Ecto neural progenitor cell (in vitro differentiated cells): ENCODE data around the gene WNT4.

ENCODE experiments used
- DNase-seq: peaks from one replicate; pipeline ENCODE4 v3.0.0-alpha.2; 2018; ENCODE audit warnings: low spot score

Gene WNT4

DNA sequence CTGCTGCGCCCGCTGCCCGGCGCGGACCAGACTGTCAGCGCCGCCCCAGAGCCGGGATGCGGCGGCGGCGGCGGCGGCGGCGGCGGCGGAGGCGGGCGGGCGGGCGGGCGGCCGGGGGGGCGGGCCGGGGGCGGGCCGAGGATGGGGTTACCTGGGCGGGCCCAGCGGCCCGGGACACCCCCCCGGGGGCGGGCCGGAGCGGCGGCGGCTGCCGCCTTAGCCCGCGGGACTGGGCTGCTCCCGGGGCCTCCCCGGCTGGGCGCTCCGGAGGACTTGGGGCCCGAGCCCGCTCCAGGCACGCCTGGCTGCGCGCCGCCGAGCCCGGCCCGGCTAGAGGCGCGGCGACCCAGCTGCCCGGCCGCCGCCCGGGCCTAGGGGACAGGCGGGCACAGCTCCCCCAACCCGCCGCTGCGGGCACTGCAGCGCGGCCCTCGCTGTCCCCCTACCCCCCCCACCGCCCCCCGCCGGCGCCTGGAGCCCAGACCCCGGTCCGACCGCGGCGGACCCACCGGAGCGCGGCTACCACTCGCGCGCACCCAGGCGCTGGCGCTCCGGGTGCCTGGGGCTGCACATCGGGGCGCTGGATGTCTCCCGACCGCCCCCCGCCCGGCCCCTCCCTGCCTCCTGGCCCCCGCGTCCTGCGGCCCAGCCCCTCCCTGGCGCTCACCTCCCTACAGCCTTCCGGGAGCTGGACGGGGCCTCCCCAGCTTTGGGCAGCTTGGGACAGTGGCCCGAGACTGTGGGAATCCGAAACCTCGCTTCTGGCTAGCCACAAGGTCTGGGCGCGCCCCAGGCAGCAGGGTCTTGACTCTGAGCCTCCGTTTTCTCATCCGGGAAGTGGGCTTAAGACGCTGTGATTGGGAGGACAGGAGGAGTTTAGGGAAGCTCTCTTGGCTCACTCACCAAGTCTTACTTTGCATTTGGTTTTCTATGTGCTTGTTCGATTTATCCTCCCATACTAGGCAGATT, at the start of gene WNT4:
Gene WNT4, minus strand, starts transcription at position 33 of the 969 bp plus-strand sequence. CDS start 175 bp downstream, outside the sequence.
- peak; percentile 80 for DNase-seq

DNA sequence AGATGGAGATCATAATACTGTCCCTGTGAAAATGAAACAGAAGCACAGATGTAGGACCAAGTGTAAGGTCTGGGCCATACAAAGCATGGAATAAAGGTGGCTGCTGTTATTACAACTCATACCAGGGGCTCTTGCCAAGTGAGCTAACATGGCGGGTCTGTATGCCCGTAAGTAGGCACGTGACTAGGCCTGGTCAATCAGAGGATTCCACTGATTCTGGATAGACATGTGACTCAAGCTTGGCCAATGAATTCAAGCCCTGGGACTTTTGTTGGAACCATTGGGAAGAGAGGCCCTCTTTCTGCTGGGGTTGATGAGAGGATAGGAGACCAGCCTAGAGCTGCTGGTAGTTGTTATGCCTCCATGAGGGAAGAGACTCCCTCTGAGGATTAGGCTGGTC, 47.8 kb upstream of the WNT4 start:
- peak; percentile 38 for DNase-seq

DNA sequence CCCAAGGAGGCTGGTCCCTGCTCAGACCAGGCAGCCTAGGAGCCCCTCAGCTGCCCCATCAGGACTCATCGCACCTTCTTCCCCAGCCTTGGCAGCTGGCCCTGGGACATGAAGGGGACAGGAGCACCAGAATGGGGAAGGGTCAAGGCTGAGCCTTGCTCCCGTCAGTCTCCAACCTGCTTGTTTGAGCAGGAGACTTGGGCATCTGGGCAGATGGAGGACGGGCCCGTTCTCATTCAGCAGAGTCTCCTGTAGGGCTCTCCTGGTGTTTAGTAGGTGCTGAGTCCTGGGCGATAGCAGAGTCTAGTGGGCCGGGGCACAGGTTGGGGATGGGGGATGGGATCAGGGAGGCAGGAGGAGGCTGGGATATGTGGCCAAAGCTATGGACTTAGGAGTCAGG, 47.4 kb upstream of the WNT4 start:
- no peak for DNase-seq

DNA sequence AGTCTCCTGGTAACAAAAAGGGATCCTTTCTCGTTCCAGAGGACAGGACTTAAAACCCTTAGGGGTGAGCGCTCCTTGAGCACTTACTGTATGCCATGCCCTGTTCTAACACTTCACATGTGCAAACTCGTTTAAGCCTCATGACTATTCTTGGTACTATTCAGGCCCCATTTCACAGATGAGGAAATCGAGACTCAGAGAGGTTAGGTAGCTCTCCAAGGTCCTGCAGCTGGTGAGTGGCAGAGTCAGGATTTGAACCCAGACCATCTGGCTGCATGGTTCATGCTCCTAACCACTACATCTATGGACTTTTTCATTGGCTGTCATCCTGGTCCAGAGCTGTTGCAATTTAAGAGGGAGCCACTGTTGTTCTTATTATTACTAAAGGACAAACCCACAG, 46.7 kb upstream of the WNT4 start:
- no peak for DNase-seq

DNA sequence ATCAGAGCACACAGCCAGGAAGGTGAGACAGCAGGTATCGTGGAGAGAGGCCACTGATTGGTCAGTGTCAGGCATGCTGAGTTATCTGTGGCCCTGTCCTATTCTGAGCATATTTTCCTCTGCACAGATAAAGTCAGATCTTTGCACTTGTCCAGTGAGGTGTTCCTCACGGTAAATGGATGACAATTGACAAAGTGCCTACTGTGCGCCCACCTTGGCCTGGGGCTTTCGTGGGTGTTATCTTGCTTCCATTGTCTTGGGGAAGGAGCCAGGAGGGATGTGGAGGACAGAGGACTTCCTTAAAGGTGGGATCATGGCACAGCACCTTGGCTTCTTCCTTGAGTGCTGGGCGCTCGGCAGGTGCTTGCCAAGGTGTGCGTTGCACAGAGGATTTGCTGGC, 46.0 kb upstream of the WNT4 start:
- no peak for DNase-seq

DNA sequence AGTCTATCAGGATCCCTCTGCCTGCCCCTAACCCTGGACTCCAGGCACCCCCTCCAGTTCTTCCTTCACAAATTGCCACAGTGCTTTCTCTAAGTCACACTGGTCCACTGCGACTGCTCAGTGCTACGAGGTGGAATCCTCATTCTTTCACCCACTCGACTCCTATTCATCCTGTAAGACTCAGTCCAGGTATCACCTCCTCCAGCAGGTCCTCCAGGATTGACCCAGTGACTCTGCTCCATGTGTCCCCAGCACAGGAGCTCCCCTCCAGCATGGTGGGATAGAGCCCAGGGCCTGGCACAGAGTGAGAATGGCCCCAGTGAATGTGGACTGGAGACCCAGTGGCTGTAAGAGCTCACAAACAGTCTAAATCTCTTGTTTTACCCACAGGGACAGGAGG, 45.5 kb upstream of the WNT4 start:
- no peak for DNase-seq

DNA sequence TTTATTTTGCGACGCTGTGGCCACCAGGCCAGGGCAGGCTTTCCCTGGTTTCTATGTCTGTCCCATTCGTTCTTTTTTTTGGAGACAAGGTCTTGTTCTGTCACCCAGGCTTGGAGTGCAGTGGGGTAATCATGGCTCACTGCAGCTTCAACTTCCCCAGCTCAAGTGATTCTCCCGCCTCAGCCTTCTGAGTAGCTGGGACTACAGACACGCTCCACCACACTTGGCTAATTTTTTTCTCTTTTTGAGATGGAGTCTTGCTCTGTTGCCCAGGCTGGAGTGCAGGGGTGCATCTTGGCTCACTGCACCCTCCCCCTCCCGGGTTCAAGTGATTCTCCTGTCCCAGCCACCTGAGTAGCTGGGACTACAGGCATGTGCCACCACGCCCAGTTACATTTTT, 43.4 kb upstream of the WNT4 start:
- no peak for DNase-seq

DNA sequence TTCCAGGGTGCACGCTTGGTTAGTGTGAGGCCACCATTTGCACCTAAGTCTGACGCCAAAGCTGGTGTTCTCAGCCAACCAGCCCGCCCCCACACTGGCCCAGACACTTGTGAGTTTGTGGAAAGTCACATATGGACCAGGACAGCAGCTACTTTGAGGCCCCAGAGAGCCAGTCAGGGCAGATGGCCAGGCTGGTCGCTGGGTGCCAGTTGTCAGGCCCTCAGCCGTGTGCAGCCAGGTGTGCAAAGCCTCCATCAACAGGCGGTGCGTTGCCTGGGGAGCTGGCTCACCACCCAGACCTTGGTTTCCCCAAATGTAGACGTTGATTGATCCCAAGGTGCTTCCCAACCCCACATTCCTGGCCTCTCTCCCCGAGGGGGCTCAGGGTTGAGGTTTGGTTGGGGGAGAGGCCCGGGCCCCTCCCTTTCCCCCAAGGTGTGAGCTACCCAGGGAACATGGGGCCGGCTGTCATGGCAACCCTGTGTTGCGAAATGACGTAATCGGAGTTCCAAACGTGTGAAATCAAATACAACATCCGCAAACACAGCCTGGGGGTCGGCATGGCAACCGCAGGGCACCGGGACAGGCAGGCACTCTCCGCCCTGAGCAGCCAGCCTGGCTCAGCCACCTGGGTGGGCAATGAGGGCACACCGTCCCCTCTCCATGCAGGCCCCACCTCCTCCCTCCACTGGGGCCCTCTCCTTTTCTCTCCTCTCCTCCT, 42.2 kb upstream of the WNT4 start:
- peak; percentile 66 for DNase-seq

DNA sequence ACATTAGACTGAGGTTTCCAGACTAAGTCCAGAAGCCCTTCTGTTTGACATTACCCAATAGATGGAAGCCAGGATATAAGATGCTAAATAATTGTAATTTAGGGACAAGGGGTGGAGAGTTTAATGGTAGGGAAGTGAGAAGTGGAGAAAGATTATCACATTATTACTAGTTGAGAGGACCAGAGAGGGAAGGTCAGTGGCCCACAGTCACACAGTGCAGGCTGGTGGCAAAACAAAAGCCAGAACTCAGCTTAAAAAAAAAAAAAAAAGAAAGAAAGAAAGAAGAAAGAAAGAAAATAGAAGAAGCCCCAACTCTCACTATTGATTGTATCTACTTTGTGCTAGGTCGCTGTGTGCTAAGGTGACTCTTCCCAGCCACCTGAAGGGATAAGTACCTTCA, 41.6 kb upstream of the WNT4 start:
- DNase-seq, result no peak

DNA sequence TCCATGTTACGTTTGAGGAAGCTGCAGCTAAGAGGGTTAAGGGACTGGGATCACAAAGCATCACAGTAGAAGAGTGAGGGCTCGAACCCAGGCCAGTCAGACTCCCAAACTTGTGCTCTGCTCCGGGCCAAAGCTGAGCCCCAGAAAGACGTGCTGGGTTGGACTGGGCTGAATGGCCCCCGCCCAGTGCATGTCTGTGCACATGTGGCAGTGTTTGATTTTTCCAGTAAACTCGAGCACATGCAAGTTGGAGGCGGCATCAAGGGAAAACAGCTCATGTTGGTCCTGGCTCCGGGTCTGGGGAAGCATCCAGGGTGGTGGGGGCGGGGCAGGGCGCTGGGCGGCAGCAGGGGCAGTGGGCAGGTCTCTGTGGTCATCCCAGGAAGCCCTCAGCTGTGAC, 39.8 kb upstream of the WNT4 start:
- no peak for DNase-seq

DNA sequence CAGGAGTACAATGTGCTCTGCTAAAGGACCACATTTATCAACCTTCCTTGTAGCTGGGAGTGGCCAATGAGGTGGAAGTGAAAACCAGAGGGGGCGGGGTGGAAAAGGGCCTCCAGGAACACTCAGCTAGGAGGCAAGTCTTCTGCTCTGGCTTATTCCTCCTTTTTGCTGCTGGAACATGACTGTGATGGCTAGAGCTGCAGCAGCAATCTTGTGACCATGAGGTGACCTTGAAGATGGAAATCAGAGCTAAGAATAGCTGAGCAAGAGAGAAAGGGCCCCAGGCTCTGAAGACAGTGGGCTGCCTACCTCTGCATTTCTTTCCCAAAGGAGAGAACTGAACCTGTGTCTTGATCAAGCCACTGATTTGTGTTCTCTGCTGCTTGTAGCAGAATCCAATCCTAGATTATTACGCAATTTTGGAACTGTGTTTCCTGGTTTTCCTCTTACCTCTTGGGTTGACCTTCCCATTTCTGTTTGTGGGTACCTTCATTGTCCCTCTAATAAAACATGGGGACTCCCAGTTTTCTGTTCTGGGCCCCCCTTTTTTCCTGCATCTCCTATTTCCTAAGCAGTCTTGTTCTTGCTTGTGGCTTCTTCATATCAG, 36.4 kb upstream of the WNT4 start:
- no peak for DNase-seq

DNA sequence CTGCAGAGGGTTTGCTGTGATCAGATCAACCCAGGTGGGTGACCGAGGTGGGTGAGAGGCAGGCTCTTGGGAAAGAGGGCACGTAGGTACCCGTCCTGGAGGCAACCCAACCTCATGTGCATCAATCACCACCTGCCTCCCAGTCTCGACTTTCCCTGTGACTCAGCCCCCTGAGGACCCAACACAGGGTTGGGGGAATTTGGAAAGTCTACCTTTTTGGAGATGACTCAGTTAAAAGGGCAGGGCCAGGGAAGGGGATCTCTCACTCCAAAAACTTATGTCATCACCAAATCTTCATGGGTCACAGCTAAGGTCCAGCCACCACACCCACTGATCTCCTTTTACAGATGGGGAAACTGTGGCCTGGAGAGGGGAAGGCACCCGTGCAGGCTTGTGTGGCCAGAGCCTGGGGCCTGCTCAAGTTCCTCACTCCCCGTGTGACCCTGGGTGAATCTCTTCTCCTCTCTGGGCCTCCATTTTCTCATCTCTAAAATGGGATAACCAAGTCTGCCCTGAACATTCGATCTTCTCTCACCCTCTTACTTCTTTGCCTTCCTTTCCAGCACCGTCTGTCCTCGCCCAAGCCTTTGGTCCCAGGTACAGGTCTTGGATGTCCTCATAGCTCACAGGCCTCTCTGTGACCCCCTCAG, 34.6 kb upstream of the WNT4 start:
- no peak for DNase-seq

DNA sequence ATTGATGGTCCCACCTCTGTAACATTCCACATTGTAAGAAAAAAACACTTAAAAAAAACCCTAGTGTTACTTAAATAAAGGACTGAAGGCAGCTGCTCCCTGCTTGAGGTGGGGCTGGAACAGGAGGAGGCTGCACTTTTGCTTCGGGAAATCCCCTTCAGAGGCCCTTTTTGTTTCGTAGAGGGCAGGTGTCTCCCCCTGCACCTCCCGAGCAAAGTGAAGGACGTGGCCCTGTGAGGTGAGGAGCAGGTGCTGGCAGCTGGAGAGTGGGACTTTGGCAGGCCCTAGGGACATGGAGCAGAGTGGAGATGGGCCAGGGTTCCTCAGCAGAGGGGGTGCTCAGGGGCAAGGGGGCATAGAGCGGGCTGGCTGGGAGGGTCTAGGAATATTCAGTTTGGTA, 33.4 kb upstream of the WNT4 start:
- DNase-seq, result no peak

DNA sequence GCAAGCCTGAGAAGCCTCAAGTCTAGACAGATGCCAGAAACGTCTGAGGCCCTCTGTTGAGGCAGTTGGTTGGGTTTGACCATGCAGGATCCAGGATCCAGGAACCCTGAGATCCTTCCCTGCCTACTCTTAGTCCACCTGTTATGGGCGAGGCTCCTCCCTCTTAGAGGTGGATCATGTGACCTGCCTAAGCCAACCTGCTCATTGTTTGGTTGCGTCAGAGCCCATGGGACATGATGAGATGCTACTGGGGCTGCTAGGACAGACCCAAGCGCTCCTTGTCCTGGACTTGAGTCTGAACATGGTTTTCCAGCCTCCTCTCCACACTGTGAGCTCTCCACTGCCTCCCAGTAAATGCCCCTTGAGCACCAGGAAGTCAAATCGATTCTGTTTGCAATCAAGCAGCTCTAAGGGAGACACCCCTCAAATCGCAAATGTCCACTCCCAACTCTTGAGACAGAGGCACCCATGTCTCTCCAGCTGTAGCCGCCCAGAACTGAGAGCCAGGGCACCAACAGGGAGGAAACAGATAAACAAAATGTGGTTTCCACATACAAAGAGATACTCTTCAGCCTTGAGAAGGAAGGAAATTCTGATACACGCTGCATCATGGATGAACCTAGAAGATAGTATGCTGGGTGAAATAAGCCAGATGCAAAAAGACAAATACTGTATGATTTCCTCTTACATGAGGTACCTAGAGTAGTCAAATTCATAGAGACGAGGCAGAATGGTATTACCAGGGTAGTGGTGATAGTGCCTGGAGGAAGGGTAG, 31.7 kb upstream of the WNT4 start:
- no peak for DNase-seq

DNA sequence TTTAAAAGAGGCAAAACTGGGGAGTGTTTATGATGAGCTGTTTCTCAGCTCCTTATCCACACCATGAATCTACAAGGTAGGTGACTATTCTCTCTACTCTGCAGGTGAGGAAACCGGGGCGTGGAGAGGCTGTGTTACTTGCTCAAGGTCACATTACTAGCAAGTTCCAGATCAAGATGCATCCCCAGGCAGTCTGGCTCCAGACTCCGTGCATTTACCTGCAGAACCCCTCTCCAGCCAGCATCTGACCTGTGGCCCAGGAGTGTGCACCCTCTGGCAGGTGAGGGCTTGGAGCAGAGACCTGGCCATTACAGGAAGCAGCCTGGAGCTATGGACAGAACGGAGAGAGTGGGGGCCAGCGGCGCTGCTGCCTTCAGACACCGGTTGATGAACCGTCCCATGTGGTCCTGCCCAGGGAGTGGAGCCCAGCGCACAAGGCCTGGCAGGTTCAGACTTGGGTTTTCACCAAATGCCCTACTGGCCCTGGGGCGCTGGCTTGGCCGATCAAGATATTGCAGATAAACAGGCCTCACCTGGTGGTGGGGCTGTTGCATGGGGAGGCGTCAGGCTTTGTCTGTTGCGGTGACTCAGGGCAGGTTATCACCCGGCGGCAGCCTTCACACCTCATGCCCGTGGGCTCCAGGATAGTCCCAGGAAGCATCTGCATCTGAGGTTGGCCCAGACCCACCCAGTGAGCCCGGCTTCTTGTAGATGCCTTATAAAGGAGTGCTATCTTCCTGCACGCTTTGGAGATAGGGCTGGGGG, 29.2 kb upstream of the WNT4 start:
- no peak for DNase-seq

DNA sequence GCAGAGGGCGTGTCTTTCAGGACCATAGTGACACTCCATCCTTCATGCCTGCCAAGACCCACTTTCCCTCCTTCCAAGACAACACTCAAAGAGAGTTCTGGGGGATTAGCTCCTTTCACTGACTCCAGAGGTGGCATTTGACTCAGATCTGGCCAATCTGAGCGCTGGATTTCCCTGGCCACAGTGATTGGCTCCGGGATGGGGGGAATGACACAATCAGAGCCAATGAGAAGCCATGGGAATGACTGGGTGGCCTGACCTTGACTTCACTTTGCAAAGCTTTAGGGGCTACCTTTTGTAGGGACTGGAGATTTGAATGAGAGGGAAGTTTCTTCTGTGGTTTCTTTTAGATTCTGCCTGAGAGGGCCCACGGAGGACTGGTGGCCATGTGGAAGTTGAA, 26.9 kb upstream of the WNT4 start:
- DNase-seq, result no peak

DNA sequence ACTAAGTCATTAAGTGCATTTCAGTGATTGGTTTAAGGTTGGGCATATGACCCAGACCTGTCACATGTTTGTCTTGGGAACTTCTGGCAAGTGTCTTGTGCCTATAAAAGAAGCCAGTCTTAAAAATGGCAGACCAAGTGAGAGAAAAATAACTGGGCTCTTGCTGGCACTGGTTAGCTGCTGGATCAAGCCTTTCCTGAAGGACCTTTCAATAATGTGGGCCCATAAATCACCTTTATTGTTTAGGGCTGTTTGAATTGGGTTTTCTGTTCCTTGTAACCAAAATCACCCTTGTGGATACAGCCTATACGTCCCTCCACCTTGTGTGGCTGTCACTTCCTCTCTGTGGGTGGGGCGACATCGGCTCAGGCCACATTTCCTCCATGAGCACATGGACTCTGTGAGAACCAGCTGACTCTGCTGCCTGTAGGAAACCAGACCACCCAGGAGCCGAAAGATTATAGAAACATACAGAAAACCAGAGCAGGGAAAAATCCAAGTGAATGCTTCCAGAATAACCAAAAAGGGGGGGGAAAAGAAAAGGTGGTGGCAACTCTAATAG, 25.6 kb upstream of the WNT4 start:
- DNase-seq, result no peak

DNA sequence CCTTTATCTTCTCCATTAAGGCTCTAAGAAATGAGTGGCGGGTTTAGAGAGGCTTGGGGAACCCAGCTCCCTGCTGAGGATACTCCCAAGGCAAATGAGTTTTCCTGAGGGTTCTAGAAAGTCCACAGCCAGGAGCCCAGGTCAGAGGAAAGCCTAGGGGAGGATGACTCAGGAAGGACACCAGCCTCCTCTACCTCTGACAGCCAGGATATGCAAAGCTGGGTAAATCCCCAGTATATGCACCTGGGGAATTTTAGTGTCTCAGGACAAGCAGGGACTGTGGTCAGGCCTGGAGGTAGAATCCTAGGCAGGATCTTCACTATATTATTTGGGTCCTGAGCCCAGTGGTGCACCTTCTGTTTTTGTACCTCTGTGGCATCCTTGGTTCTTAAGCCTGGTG, 23.5 kb upstream of the WNT4 start:
- DNase-seq, result no peak

DNA sequence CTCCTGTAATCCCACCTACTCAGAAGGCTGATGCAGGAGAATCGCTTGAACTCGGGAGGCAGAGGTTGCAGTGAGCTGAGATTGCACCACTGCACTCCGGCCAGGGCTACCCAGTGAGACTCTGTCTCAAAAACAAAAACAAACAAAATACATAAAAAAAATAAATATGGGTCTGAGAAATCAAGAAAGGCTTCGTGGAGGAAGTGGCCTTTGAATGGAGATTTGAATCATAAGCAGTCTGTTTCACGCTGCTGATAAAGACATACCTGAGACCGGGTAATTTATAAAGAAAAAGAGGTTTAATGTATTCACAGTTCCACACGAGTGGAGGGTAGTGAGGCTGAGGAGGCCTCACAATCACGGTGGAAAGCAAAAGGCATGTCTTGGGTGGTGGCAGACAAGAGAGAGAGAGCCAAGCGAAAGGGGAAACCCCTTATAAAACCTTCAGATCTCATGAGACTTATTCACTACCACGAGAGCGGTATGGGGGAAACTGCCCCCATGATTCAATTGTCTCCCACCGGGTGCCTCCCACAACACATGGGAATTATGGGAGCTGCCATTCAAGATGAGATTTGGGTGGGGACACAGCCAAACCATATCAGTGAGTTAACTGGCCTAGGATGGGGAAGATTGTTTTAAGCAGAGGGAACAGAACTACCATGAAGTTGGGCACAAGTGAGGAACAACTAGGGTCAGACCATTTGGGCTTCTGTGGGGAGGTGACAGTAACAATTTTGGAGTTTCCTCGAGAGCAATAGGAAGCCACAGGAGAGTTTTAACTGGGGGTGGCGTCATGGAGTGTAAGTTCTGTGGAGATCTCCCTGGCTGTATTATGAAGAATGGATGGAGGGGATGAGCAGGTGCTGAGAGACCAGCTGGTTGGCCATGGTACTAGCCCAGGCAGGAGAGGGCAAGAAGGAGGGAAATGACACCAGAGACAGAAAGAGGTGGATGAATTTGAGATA, 22.2 kb upstream of the WNT4 start:
- no peak for DNase-seq
